GM04504 (cell line): ENCODE data around the gene PRSS35.
"Not testable (repeated sequence)": the region's sequence is repeated elsewhere in the genome, so short reads cannot be mapped to it uniquely, and the experiment has no call there.

Experiments
- DNase-seq: peaks from one replicate; pipeline ENCODE4 v3.0.0-alpha.2; 2012; ENCODE audit warnings: low read depth

The PRSS35 gene

GRCh38 chr6:83518816-83519480, 6.6 kb downstream of the PRSS35 start:
- DNase-seq = no peak

GRCh38 chr6:83536034-83536646, 23.8 kb downstream of the PRSS35 start:
- no peak for DNase-seq

- DNase-seq = no peak
Observed at GRCh38 chr6:83536647-83537589, 24.6 kb downstream of the PRSS35 start.

- no peak for DNase-seq
Observed at GRCh38 chr6:83539678-83540077, 27.3 kb downstream of the PRSS35 start.

- DNase-seq = no peak
Observed at GRCh38 chr6:83546636-83547035, 34.3 kb downstream of the PRSS35 start.

GRCh38 chr6:83550482-83550881, 38.1 kb downstream of the PRSS35 start:
- not testable (repeated sequence) for DNase-seq

- DNase-seq = not testable (repeated sequence)
Observed at GRCh38 chr6:83551748-83552147, 39.4 kb downstream of the PRSS35 start.

- DNase-seq = no peak
Observed at GRCh38 chr6:83556871-83557270, 44.5 kb downstream of the PRSS35 start.

GRCh38 chr6:83558975-83559374, 46.6 kb downstream of the PRSS35 start:
- DNase-seq = no peak

GRCh38 chr6:83571663-83572185, 59.4 kb downstream of the PRSS35 start:
- DNase-seq = not testable (repeated sequence)

- DNase-seq = no peak
Observed at GRCh38 chr6:83574783-83575182, 62.4 kb downstream of the PRSS35 start.
